HepG2 (cell line): Measurements from ENCODE around the gene EFCAB11. TPM values are rescaled to one million over a fixed set of nuclear protein-coding genes. Genes with fewer than 3 reads are reported as not detected.

Experiments used
- AHDC1 ChIP-seq: sonication (generic); formaldehyde crosslinking; IDR thresholded peaks from 2 replicates; pipeline ENCODE4 v1.5.1; 2020; ENCODE audit warnings: mild to moderate bottlenecking, missing genetic modification reagents, borderline replicate concordance
- ATF5 ChIP-seq: sonication (generic); formaldehyde crosslinking; IDR thresholded peaks from 2 replicates; pipeline ENCODE4 v1.4.0; 2020; ENCODE audit warnings: mild to moderate bottlenecking, low read depth, missing genetic modification reagents
- HES4 ChIP-seq: sonication (generic); formaldehyde crosslinking; IDR thresholded peaks from 2 replicates; pipeline ENCODE4 v1.9.0; 2021; ENCODE audit warnings: mild to moderate bottlenecking, missing genetic modification reagents, borderline replicate concordance
- HIVEP1 ChIP-seq: sonication (generic); formaldehyde crosslinking; IDR thresholded peaks from 2 replicates; pipeline ENCODE4 v1.4.0; 2020; ENCODE audit warnings: mild to moderate bottlenecking, missing genetic modification reagents
- MIER2 ChIP-seq: IDR thresholded peaks from 2 replicates; pipeline ENCODE4 v1.6.1; 2016; ENCODE audit warnings: missing biosample characterization, missing genetic modification reagents
- MTA1 ChIP-seq: sonication (generic); formaldehyde crosslinking; IDR thresholded peaks from 2 replicates; pipeline ENCODE4 v1.4.0; 2020; ENCODE audit warnings: missing genetic modification reagents, mild to moderate bottlenecking, borderline replicate concordance
- PAF1 ChIP-seq: IDR thresholded peaks from 2 replicates; pipeline ENCODE4 v1.6.1; 2016; ENCODE audit warnings: missing genetic modification reagents, missing compliant biosample characterization
- RCOR2 ChIP-seq: IDR thresholded peaks from 2 replicates; pipeline ENCODE4 v1.6.1; 2016; ENCODE audit warnings: missing biosample characterization, missing genetic modification reagents
- ZBTB39 ChIP-seq: sonication (generic); formaldehyde crosslinking; IDR thresholded peaks from 2 replicates; pipeline ENCODE4 v1.5.0; 2020; ENCODE audit warnings: missing genetic modification reagents
- ZFX ChIP-seq: sonication (generic); formaldehyde crosslinking; IDR thresholded peaks from 2 replicates; pipeline ENCODE4 v1.4.0; 2020; ENCODE audit warnings: mild to moderate bottlenecking, low read depth, missing genetic modification reagents, moderate library complexity
- ZNF12 ChIP-seq: sonication (generic); formaldehyde crosslinking; IDR thresholded peaks from 2 replicates; pipeline ENCODE4 v1.5.0; 2020; ENCODE audit warnings: missing genetic modification reagents
- ZNF451 ChIP-seq: sonication (generic); formaldehyde crosslinking; IDR thresholded peaks from 2 replicates; pipeline ENCODE4 v1.5.0; 2020; ENCODE audit warnings: mild to moderate bottlenecking, missing genetic modification reagents
- ZNF800 ChIP-seq: sonication (generic); formaldehyde crosslinking; IDR thresholded peaks from 2 replicates; pipeline ENCODE4 v1.4.0; 2020; ENCODE audit warnings: missing genetic modification reagents
- polyA plus RNA-seq, 8 experiments: library from polyadenylated mRNA; depleted of rRNA in 3 of 8; stranded (reverse) in 7 of 8; unstranded in 1 of 8; fragments of >200 nt; fragmentation: Illumina TruSeq in 4 of 8; extraction: Trizol in 4 of 8; gene quantifications; 2 replicates each; pipeline versions ENCODE4 v1.2.1 to v1.2.3, GENCODE V29; 2011 to 2016; ENCODE audit warnings: low read depth in 4 of 8, missing spikeins in 1 of 8, mixed read lengths in 1 of 8; ENCODE audit not compliant: insufficient read depth in 1 of 8
- total RNA-seq, 5 experiments: library from RNA; depleted of rRNA; stranded (reverse); fragments of >200 nt; fragmentation: Illumina TruSeq; extraction: Trizol; gene quantifications; 2 replicates each; pipeline ENCODE4 v1.2.3, GENCODE V29; 2016; ENCODE audit warnings: low read depth in 1 of 5

The EFCAB11 gene
- total and polyA plus RNA-seq, 2 of the 13 experiments (the other 11 are each of a cell fraction or from before 2014, with no cell fraction given) = 8.2 to 31.5 TPM

- TF ChIP-seq AHDC1 (CRISPR knock-in tag) (no peak), ZNF451 (CRISPR knock-in tag) (no peak), HES4 (no peak), HIVEP1 (CRISPR knock-in tag) (0 out of 2 replicates have a peak, but pooled peaks have one; percentile 51), ZNF12 (CRISPR knock-in tag) (no peak), RCOR2 (CRISPR knock-in tag) (no peak), ZNF800 (no peak), ZBTB39 (CRISPR knock-in tag) (no peak), ATF5 (no peak), ZFX (CRISPR knock-in tag) (peak; percentile 96), MTA1 (CRISPR knock-in tag) (peak; percentile 47; the same call in 1 of the 2 replicates), MIER2 (no peak), PAF1 (no peak)
These were observed at the start of gene EFCAB11 (continued) for GRCh38 chr14:89954070-89955021.
